ENCODE data around the gene SETDB2. TPM values are rescaled to one million over a fixed set of nuclear protein-coding genes. Genes with fewer than 3 reads are reported as not detected.

SETDB2 gene
- total and polyA plus RNA-seq, 2 of the 4 experiments (the other 2 are of a cell fraction), result 4.3 to 5.7 TPM

DNA sequence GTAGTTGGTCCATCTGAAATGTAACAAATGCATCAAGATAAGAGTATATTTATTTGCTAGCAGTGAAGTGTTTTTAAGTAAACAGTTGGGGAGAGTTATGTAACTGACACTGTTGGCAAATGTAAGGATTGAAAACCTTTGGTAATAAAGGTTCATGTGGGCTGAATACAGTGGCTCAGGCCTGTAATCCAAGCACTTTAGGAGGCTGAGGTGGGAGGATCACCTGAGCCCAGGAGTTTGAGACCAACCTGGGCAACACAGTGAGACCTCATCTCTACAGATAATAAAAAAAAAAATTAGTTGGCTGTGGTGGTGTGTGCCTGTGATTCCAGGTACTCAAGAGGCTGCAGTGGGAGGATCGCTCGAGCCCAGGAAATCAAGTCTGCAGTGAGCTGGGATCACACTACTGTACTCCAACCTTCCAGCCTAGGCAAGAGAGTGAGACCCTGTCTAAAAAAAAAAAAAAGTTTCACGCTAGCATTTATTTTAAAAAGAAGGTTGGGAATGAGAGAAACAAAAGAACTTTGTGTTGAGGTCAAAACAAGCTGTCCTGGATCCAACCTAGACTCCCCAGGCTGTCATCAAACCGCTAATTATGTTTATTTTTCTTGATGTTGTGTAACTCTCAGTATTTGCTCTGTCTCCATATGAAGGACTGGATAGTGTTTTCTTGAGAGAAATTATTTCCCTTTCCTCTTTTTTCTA, 20.7 kb downstream of the SETDB2 start:
- no peak overlapping the region for H3K9ac ChIP-seq (ENCODE audit: low read depth, low read length)
- no peak overlapping the region for H2AK5ac ChIP-seq (ENCODE audit: low read depth, low read length)
- peak overlapping the region; percentile 17; the same call in 1 of the 2 replicates for H3K4ac ChIP-seq (ENCODE audit: low read depth, low read length)
- dilution Hi-C loops (cut with HindIII; ENCODE audit: low sequenced_read_pairs, unreplicated experiment) (no loop called here), intact Hi-C loops (cut with micrococcal nuclease) (no loop called here), in situ Hi-C loops (cut with MboI; ENCODE audit: low sequenced_read_pairs) (no loop called here)
- no peak overlapping the region for H2BK5ac ChIP-seq (ENCODE audit: low read depth, low read length, poor library complexity, severe bottlenecking)
- peaks cover 7% of the 10 kb centered on the region; the same call in 1 of the 2 replicates for H3K9me1 ChIP-seq (ENCODE audit: insufficient read depth, low read length)
- H3K27me3 ChIP-seq (ENCODE audit: control insufficient read depth, insufficient read depth, low read length), result no peaks in the 10 kb centered on the region
- H3K18ac ChIP-seq (ENCODE audit: low read depth, low read length), result no peak overlapping the region
- ChIA-PET CTCF (interaction anchor here (0.6 to 0.7 kb wide), 2 partner anchors 133 to 142 kb away, joined by 5 to 6 read pairs; no protein-coding TSS in a partner anchor), POLR2A (ENCODE audit: unreplicated experiment) (interaction anchor here (0.7 kb wide), 1 partner anchor 18 kb away, joined by 4 read pairs; no protein-coding TSS in a partner anchor)
- TF ChIP-seq CEBPB (IDR thresholded peaks at IDR 0.05; ENCODE audit: low read depth, low read length) (peak; percentile 56), MXI1 (IDR thresholded peaks at IDR 0.05; ENCODE audit: borderline replicate concordance, low read depth, low read length) (no peak), SMC3 (IDR thresholded peaks at IDR 0.05; ENCODE audit: low read depth, low read length) (no peak), CHD1 (IDR thresholded peaks at IDR 0.05; ENCODE audit: low read depth, low read length) (no peak), RAD21 (IDR thresholded peaks at IDR 0.05; ENCODE audit: low read length) (no peak)
- TF ChIP-seq, protein P1, sequence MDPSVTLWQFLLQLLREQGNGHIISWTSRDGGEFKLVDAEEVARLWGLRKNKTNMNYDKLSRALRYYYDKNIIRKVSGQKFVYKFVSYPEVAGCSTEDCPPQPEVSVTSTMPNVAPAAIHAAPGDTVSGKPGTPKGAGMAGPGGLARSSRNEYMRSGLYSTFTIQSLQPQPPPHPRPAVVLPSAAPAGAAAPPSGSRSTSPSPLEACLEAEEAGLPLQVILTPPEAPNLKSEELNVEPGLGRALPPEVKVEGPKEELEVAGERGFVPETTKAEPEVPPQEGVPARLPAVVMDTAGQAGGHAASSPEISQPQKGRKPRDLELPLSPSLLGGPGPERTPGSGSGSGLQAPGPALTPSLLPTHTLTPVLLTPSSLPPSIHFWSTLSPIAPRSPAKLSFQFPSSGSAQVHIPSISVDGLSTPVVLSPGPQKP (IDR thresholded peaks at IDR 0.05; ENCODE audit: borderline replicate concordance, low read depth, low read length), result no peak
- H4K5ac ChIP-seq (ENCODE audit: low read depth, low read length), result no peak overlapping the region
- H3K9me3 ChIP-seq (ENCODE audit: control insufficient read depth, insufficient read depth, low read length), result peaks cover 14% of the 10 kb centered on the region
- no peak overlapping the region for H3K4me2 ChIP-seq (ENCODE audit: low read depth, low read length)
- H3K36me3 ChIP-seq (ENCODE audit: control insufficient read depth, insufficient read depth, low read length), result peaks cover 25% of the 10 kb centered on the region
- H2BK15ac ChIP-seq (ENCODE audit: low read depth, low read length), result no peak overlapping the region
- peaks cover 0 to 11% of the 10 kb centered on the region in 2 experiments; a peak in 2 of 4 replicates for H3K79me1 ChIP-seq (ENCODE audit: low read depth in 1 of 2, low read length in 2 of 2)
- H4K20me1 ChIP-seq (ENCODE audit: insufficient read depth, low read length), result no peaks in the 10 kb centered on the region
- BruUV-seq (replicated peaks), result no TSS peak
- no peak overlapping the region for H3K14ac ChIP-seq (replicated peaks; ENCODE audit: low read depth, low read length)
- H3K4me3 ChIP-seq (ENCODE audit: insufficient read depth, low read depth, low read length), result no peak overlapping the region
- WGBS, 2 experiments (ENCODE audit: extremely low coverage in 2 of 2, insufficient read length in 1 of 2), result no CpG with 5 or more reads among the region's 4 CpGs
- peak overlapping the region; percentile 5; the same call in 1 of the 2 replicates for H2BK20ac ChIP-seq (ENCODE audit: low read depth, low read length)
- DNase-seq (peak; percentile 47), ATAC-seq (ENCODE audit: low read depth) (peak; percentile 89)
- no peak overlapping the region for H4K91ac ChIP-seq (ENCODE audit: insufficient read depth, low read depth, low read length)
- peak overlapping the region; percentile 4; the same call in 1 of the 2 replicates for H3K27ac ChIP-seq (ENCODE audit: insufficient read depth, low read length)
- H3K23ac ChIP-seq (ENCODE audit: low read depth, low read length), result no peak overlapping the region
- H2BK120ac ChIP-seq (ENCODE audit: low read depth, low read length), result no peak overlapping the region
- H2AFZ ChIP-seq (replicated peaks; ENCODE audit: low read length, poor library complexity), result no peak overlapping the region
- H3K56ac ChIP-seq (ENCODE audit: extremely low read depth, insufficient read depth, low read length), result no peak overlapping the region
- H3K4me1 ChIP-seq (ENCODE audit: control insufficient read depth, insufficient read depth, low read length), result no peaks in the 10 kb centered on the region
- H2AK9ac ChIP-seq (replicated peaks; ENCODE audit: low read depth, low read length, poor library complexity), result no peak overlapping the region
- H4K8ac ChIP-seq (ENCODE audit: low read depth in 2 of 2, low read length in 2 of 2), result peak overlapping the region in 1 of 2 experiments; percentile 17; a peak in 1 of 4 replicates

Data from IMR-90 (cell line).